Suppressor macrophage (primary cell): Measurements from ENCODE around the gene BCHE.
"Not testable (repeated sequence)": the region's sequence is repeated elsewhere in the genome, so short reads cannot be mapped to it uniquely, and the experiment has no call there.

Experiments
- DNase-seq, 4 experiments: peaks; one replicate each; pipeline ENCODE4 v3.0.0-alpha.2; 2020 to 2022

BCHE gene

GRCh38 chr3:165816209-165816608 is 21.0 kb downstream of the BCHE start:
- no peak for DNase-seq

GRCh38 chr3:165815682-165816081 is 21.5 kb downstream of the BCHE start:
- DNase-seq: no peak

- DNase-seq: no peak
Measured at GRCh38 chr3:165814380-165814779, 22.8 kb downstream of the BCHE start.

- not testable (repeated sequence) for DNase-seq
Measured at GRCh38 chr3:165807937-165808336, 29.3 kb downstream of the BCHE start.

DNA sequence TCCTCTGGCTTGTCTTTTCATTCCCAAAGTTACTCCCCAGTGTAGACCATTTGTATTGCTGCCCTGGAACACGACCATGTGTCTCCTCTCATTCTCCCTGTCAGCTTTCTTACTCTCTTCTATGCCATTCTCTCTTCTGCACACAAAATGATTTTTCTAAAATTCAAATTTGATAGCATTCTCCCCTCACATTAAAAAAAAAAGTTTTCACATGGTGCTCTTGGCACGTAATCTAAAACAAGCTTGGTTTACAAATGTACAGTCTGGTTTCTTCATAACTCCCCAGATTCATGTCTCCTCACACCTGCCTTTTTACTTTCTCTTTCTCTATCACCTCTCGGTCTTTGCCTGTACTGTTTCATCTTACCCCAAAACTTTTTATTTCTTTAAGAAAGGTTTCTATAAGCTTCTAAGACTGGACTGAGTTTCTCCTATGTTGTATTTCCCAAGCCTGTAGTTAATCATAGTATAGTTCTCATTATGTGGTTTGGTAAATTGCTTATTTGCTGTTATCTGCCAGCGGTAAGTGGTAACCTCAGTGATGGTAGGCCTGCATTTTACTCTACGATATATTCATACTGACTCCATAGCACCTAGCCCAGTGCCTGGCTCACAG is 31.2 kb downstream of the BCHE start:
- no peak for DNase-seq

DNA sequence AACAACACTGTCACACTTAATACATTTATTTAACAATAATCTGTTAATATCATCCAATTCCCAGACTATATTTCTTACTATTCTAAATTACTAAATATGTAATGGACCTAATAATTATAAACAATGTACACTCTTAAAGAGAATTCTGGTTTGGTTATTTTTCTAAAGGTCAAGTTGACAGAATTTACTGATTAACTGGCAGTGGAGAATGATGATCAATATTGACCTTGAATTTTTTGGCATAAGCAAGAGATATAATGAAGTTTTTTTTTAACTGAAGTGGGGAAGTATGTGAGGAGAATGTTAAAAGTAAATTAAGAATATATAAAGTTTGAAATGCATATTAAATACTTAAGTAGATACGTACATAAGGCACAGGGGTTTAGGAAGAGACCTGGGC is 33.8 kb downstream of the BCHE start:
- no peak for DNase-seq

GRCh38 chr3:165800970-165801369 is 36.3 kb downstream of the BCHE start:
- DNase-seq: no peak

GRCh38 chr3:165799026-165799425 is 38.2 kb downstream of the BCHE start:
- DNase-seq: no peak

- DNase-seq: no peak
Measured at GRCh38 chr3:165797551-165797950, 39.7 kb downstream of the BCHE start.

- DNase-seq: no peak
Measured at GRCh38 chr3:165796701-165797100, 40.5 kb downstream of the BCHE start.

DNA sequence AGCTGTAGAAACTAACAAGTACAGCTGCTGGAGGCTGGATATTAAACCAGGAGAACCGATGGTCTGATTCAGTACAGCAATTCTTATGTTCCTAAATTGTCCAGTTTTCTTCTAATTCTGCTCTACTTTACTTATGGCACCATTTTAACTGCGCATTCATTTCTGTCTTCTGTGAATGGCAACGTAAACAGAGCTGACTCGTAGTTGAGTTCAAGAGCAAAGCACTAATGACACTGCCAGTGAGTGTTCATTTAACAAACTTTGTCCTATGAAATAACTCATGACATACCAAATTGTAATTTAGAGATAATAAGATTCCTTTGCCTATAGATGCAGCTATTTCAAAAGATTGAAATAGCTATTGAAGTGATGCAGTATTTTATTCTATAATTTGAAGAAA is 48.7 kb downstream of the BCHE start:
- DNase-seq: no peak

DNA sequence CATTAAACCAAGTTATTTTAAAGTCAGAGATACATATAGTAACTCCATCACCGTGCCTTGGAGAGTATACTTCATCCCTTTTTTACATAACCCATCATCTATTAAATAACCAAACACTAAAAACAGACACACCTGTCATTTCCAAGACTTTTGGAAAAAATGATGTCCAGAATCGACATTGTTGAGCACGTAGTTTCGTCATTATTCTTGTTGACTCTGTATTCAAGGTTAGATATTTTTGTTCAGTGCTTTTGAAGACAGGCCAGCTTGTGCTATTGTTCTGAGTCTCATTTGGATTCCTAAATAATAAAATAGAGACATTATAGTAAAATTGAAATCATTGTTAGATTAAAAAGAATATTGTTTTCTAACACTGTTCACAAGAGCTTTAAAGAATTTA is 51.2 kb downstream of the BCHE start:
- no peak for DNase-seq

- DNase-seq: no peak
Measured at GRCh38 chr3:165784337-165784736, 52.9 kb downstream of the BCHE start.

GRCh38 chr3:165783383-165783782 is 53.8 kb downstream of the BCHE start:
- no peak for DNase-seq

- no peak for DNase-seq
Measured at GRCh38 chr3:165778891-165779290, 58.3 kb downstream of the BCHE start.

- DNase-seq: no peak
Measured at GRCh38 chr3:165778456-165778855, 58.8 kb downstream of the BCHE start.

DNA sequence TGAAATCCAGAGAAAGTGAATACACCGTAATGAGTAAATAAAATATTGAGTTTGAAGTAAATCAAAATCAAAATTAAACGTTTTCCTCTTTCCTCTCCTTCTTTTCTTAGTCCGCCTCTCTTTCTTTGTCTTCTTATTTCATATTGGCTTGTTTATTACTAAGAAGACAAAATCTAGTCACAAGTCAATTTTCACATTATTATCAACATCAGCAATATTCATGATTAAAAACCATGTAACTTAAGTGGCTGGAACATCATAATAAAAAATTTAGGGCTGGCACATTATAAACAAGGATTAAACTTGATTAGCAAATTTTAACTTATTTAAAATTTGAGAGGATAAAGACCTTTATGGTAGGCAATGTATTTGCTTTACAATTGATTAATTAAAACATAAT is 61.4 kb downstream of the BCHE start:
- DNase-seq: no peak

- DNase-seq: no peak
Measured at GRCh38 chr3:165770781-165771180, 66.4 kb downstream of the BCHE start.

GRCh38 chr3:165768680-165769079 is 68.5 kb downstream of the BCHE start:
- no peak for DNase-seq

DNA sequence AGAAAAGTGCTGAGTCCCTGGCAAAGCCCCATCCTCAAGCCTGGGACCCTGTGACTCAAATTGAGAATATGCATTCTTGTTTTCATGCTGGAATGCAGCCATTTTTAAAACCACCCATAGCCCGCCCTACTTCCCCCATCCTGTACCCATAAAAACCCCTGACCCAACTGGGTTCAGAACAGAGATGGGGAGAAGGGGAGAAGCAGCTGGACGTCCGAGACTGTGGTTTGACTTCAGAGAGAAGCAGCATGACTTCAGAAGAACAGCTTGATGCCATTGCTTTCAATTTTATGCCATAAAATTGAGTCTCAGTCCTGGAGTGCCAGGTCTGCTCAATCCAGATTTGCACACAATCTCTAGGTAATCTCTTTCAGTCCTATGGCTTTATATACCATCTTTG is 78.2 kb downstream of the BCHE start:
- no peak for DNase-seq

DNA sequence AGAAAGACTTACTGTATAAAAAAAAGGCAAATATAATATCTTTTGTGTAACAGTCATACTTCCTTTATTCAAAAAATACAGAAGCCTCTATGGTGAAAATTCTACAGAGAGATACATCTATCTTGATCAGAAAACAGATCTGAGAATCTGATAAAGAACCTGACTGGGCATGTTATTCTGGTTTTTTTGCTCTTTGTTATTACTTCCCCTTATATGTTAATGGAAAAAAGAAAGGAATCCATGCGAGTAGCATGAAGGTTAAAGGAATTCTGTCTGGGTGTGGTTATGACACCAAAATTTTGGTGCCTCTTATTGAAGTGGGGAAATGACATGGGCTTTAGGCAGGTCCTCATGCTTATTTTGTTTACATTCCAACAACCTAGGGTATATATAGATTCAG is 81.7 kb downstream of the BCHE start:
- no peak for DNase-seq

GRCh38 chr3:165754219-165755007 is 82.8 kb downstream of the BCHE start:
- DNase-seq: no peak

DNA sequence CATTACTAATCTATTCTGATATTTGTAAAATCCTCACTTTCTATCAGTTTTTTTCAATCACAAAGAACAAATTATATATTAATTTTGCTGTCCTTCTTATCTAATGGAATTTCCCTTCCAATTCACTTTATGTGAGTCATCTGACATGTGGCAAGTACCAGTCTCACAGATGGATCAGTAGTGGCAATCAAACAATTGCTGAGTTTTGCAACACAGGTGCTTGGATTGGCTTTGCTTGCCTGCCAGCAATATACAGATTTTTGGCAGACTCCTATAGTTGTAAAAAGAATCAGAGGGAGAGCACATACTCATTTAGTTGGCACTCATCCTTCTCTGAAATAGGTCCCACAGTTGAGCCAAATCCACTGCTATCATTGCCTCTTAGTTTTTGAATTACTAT is 83.7 kb downstream of the BCHE start:
- DNase-seq: no peak

DNA sequence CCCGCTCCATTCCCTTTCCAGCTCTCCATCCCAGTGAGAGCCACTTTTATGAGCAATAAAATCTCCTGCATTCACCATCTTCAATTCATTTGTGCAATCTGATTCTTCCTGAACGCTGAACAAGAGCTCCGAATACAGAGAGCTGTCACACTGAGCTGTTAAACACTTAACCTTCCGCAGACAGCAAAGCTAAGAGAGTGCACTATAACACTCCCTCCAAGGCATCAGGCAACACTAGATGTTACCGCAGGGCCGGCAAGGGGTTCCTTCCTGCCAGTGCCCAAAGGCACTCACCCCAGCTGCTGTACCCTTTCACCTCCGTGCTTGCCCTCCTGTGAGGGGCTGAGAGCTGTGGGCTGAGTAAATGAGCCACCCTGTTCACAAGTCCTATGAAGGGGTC is 85.6 kb downstream of the BCHE start:
- no peak for DNase-seq

GRCh38 chr3:165749821-165750220 is 87.4 kb downstream of the BCHE start:
- DNase-seq: no peak
